GM19438 (cell line): Measurements from ENCODE around the gene ARHGAP10.

Experiments used
- ATAC-seq: cut with Tn5 transposase; IDR thresholded peaks from one replicate; pipeline ENCODE4 v1.9.1; 2021; ENCODE audit warnings: low read depth; ENCODE audit not compliant: unreplicated experiment

ARHGAP10 gene

DNA sequence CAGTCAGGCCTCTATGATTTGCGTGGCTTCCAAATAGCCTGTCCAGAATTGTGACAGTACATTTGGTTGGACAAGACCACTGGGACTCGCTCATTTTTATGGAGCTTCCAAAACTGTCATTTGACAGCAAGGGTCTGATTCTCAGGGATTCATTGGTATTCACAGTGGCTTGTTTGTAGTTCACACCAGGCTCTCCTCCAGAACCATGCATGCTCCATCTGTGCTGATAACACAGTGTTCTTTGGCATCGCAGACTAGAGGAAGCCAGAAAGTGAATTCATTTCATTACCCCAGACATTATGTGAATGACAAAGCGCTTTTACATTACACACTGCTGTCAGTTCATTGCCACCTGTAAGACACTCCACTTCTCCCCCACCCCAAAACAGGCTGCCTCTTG, 208.3 kb downstream of the ARHGAP10 start:
- ATAC-seq = no peak

GRCh38 chr4:147941373-147941772, 209.5 kb downstream of the ARHGAP10 start:
- ATAC-seq = no peak

DNA sequence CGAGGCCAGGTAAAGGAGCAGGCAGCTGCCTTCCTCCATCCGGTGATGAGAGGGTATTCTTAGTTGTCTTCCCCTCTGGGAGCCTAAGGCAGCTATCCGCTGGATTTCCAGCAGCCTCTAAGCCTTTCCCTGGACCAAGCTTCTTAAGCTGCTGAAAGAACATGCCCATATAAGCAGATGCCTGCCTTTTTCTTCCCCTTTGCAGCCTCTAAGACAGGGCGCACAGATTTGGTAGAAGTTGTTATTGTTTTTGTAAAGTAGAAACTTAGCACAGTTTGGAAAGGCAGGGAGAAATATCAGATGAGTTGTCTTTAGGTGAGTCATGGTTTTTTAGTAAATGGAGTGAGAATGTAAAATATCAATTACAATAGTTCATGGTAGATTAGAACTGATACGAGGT, 210.8 kb downstream of the ARHGAP10 start:
- peak; percentile 54 for ATAC-seq

- peak; percentile 88 for ATAC-seq
Observed at GRCh38 chr4:147943159-147943638, 211.3 kb downstream of the ARHGAP10 start.

- ATAC-seq = no peak
Observed at GRCh38 chr4:147944249-147944648, 212.4 kb downstream of the ARHGAP10 start.

DNA sequence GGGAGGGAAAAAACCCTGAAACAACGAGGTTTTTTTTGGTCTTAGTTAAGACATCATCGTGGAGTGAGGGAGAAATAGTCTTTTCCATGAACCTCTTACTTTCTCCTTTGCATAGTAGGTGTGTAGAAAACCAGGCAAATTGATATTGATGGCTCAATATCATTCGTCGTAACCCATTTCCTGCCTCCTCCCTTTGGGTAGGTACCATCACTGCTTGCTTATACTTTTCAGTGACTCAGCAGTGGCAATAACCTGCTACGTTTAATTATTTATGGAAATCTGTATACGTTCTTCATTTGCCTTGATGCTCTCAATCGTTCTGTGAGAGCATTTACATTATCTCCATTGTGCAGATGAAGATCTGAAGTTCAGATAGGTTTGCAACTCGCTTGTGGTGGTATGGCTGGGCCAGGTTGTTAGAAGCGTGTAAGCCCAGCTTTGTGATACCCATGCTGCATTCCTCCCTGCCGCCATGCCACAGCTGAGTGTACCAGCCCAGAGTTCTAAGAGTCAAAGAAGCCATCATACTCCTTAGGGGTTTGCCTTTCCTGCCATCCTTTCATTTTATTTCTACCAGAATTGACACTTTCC, 212.9 kb downstream of the ARHGAP10 start:
- ATAC-seq = no peak

DNA sequence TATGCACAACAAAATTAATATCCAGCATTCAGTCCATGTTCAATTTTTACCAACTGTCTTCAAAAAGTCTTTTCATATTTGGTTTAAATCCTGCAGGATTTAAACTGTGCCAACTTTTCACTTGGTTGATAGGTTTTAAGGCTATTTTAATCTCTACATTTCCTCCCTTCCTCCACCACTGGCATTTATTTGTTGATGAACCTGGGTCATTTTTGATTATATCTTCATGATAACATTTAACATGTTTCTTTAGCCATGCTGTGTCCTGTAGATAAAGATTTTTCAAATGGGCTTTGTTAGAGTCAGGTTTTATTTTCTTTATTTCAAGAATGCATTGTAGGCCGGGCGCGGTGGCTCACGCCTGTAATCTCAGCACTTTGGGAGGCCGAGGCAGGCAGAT, 216.4 kb downstream of the ARHGAP10 start:
- no peak for ATAC-seq

- ATAC-seq = no peak
Observed at GRCh38 chr4:147950261-147950660, 218.4 kb downstream of the ARHGAP10 start.

DNA sequence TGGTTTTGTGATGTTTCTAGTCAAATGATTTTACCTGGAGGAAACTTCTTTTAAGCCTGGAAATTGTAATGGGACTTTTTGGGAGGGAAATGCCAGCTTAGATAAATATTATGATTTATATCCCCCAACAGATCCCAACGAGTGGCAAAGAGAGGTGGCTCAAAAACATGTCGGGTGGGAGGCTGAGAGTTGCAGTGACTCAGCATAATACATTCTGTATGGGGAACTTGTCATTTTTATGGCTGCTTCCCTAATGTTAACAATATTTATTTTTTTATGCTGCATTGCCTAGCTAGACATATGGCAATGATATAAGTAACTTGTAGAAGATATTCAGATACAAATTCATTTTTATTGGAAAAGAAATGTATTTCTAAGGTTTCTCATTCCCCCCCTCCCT, 219.0 kb downstream of the ARHGAP10 start:
- ATAC-seq = no peak

DNA sequence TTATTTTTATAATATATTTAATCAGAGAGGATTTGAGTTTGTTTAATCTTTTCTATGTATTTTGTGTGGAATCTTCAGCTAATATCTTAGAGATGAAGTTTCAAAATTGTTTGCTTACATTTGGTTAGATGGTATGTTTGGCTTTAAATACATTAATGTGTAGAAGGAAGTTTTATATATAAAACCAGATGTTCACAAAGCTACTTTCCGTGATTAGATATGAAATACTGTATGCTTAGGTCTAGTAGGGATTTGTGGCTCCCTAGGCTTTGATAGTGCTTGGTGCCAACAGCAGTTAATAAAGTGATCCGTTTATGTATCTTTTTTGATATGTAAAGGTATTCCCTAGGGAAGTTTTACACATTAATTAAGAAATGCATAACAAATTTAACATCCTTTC, 223.0 kb downstream of the ARHGAP10 start:
- no peak for ATAC-seq

- no peak for ATAC-seq
Observed at GRCh38 chr4:147955827-147956558, 224.1 kb downstream of the ARHGAP10 start.

DNA sequence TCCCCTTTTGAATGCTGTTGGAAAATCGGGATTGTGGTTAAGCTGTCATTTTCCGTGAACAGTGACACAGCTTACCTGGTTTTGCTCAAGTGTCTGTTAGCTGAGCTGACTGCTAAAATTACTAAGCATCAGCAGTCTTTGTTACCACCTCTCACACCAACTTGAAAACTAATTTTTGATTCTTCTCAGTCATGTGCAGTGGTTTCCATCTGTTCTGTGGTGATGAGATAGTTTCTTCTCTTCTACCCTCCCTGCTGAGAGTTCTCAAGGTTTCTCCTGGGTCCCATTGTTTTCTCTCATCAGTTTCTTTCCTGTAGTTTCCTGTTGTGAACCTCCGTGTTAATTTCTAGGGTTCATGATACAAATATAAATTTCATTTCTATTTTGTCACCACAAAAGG, 225.6 kb downstream of the ARHGAP10 start:
- ATAC-seq = no peak

- no peak for ATAC-seq
Observed at GRCh38 chr4:147958057-147958456, 226.2 kb downstream of the ARHGAP10 start.

DNA sequence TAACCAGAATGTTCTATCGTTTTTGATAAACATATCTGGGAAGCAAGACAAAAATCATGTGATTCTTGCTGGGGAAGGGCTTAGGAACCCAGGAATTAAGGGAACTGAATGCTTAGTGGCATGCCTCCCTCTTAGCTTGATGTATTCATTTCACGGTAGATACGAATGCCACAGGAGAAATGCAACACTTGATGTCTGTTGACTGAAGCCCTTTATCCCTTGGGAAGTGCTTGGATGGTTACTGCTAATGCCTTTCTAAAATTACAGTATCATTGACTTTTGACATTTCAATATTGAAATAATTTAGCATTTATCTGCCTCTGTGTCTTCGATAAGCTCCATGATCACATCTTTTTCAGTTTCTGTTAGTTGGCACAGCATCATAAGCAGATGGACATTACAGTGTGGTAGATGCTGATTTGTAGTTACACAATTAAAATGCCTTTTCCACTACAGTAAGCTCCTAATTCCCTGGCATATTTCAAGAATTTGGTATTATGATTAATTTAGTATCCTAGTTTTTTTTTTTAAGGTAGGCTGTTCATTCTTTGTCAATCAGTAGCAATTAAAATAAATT, 226.7 kb downstream of the ARHGAP10 start:
- ATAC-seq = no peak

DNA sequence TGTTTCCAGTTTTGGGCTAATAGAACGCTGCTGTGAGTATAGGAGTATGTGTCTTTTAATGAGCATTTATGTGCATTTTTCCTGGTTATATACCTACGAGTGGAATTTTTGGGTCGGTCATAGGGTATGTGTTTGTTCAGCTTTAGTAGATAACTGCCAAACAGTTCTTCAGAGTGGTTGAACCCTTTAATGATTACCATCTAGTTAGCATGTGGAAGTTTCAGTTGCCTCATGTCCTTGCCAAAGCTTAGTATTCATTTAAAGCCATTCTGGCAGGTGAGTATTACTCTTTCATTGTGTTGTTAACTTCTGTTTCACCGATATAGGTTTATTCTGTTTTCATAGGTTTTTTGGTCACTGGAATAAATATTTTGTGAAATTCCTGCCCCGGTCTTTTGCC, 229.1 kb downstream of the ARHGAP10 start:
- peak; percentile 82 for ATAC-seq

DNA sequence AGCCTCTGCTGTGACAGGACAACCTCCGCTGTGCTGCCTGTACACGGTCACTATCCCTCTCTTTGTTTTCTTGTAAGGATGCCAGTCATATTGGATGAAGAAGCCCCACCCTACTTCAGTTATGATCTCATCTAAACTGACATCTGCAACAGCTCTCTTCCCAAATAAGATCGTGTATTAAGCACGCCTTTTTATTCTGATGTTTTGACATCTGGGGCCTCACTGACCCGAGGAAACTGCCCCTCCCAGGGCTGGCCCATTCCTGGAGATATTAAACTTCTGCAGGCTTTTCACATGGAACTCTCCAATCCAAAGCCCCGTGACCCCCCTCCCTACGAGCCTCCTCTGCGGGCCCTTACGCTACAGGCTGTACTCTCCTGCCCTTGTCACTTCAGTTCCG, 232.0 kb downstream of the ARHGAP10 start:
- no peak for ATAC-seq

- ATAC-seq = no peak
Observed at GRCh38 chr4:147964266-147964880, 232.5 kb downstream of the ARHGAP10 start.

DNA sequence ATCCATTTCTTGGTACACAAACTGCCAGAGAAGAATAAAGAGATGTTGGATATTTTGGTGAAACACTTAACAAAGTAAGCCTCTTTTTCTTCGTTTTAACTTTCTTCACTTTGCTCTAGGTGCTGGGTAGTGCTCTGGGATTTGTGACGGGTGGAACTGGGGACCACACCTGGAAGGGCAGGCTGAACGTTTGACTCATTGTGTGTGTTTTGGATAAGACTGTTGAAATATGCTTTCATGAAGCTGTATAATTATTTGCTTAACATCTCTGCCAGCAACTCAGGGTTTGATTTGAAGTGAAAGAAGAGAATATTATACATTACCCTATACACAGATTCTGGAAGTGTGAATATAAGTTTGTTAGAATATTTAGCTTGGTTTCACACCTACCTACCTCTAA, 233.2 kb downstream of the ARHGAP10 start:
- ATAC-seq = no peak

- no peak for ATAC-seq
Observed at GRCh38 chr4:147965873-147966272, 234.0 kb downstream of the ARHGAP10 start.

- ATAC-seq = no peak
Observed at GRCh38 chr4:147968641-147969040, 236.8 kb downstream of the ARHGAP10 start.

DNA sequence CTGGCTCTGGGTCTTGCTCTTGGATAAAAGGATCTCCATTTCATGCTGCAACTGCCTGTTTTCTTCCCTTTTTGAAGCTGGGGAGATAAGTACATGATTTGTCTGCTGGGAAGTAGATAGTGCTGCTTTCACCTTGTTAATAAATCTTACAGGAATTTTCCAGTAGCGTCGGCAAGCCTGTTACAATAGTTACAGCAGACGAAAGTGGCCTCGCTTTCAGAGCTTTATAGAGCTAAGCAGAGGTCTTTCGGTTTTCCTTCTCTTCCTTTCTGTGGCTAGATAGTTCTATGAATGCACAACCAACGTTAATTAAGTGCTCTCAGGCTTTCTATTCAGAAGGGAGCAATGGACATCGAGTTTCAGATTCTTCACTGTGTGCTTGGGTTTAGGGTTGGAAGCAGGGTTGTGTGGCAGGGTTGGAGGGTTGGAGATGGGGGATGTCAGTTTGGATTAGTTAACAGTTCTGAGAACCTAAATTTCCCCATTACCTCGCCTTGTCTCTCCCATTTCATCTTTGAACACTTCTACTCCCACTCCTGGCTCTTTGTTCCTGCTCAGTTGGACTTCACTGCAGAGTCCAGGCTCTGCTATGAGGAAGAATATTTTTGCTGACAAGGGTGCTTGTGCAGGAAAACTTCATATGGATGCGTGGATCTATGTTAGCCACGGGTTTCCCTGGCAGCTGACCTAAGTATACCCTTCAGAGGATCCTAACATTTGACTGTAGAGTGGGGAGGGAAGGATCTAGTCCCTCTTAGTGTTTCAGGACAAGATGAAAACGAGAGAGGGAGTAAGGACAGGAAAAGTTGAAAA, 237.9 kb downstream of the ARHGAP10 start:
- ATAC-seq = no peak
